Natural killer cell (primary cell): ENCODE data around the gene TAF6. TPM values are rescaled to one million over a fixed set of nuclear protein-coding genes. Genes with fewer than 3 reads are reported as not detected.
A peak's percentile ranks its signal among the peaks of the same experiment; 100 is the strongest.

ENCODE experiments used
- ATAC-seq, 3 donors: fragments of 150-1000 bp in 2 of 3; fragments of 200-7000 bp in 1 of 3; cut with Tn5 transposase; 1 replicate in 1 of 3; 2 replicates in 2 of 3; pipeline ENCODE4 v1.10.0; 2021; ENCODE audit warnings: mild to moderate bottlenecking in 2 of 3, moderate library complexity in 2 of 3
- DNase-seq, 2 donors: peaks; one replicate each; pipeline versions ENCODE4 v3.0.0 to v3.0.0-alpha.2; 2013 to 2021; ENCODE audit warnings: mixed read lengths in 1 of 2
- H3K27ac ChIP-seq: one replicate; pipeline ENCODE4 v1.5.1; 2013; ENCODE audit warnings: mild to moderate bottlenecking, low read length
- H3K27me3 ChIP-seq: one replicate; pipeline ENCODE4 v1.6.1; 2013; ENCODE audit warnings: low read length; ENCODE audit not compliant: control insufficient read depth, insufficient read depth
- H3K36me3 ChIP-seq: one replicate; pipeline ENCODE4 v1.6.1; 2013; ENCODE audit warnings: low read length; ENCODE audit not compliant: control insufficient read depth, insufficient read depth
- H3K4me1 ChIP-seq: one replicate; pipeline ENCODE4 v1.6.1; 2013; ENCODE audit warnings: low read length; ENCODE audit not compliant: control insufficient read depth, insufficient read depth
- H3K4me3 ChIP-seq: one replicate; pipeline ENCODE4 v1.5.1; 2013; ENCODE audit warnings: low read length
- H3K9me3 ChIP-seq: one replicate; pipeline ENCODE4 v1.6.1; 2013; ENCODE audit warnings: low read length; ENCODE audit not compliant: control insufficient read depth, insufficient read depth
- H3K27ac Mint-ChIP-seq, 2 donors: one replicate each; pipeline ENCODE4 v1.8.0; 2022; ENCODE audit warnings: mild to moderate bottlenecking in 2 of 2, mixed read lengths in 2 of 2, moderate library complexity in 1 of 2
- H3K27me3 Mint-ChIP-seq, 2 donors: one replicate each; pipeline ENCODE4 v1.8.0; 2022; ENCODE audit warnings: low read depth in 2 of 2, mixed read lengths in 2 of 2
- H3K36me3 Mint-ChIP-seq: one replicate; pipeline ENCODE4 v1.8.0; 2022; ENCODE audit warnings: mixed read lengths
- H3K4me1 Mint-ChIP-seq, 2 donors: one replicate each; pipeline ENCODE4 v1.8.0; 2022; ENCODE audit warnings: mixed read lengths in 2 of 2
- H3K4me3 Mint-ChIP-seq: one replicate; pipeline ENCODE4 v1.8.0; 2022; ENCODE audit warnings: mild to moderate bottlenecking, moderate library complexity, mixed read lengths
- H3K9me3 Mint-ChIP-seq, 2 donors: one replicate each; pipeline ENCODE4 v1.8.0; 2022; ENCODE audit warnings: mixed read lengths in 2 of 2
- WGBS: methylation state at CpG from one replicate; pipeline ENCODE4 v1.1.7; 2013; ENCODE audit warnings: missing lambda C conversion rate; ENCODE audit not compliant: insufficient coverage; 5-methylcytosine and 5-hydroxymethylcytosine counted together
- intact Hi-C: fragments of 100-400 bp; cut with micrococcal nuclease; formaldehyde crosslinking; loops from one replicate; pipeline ENCODE4 v1.14.2; 2022
- total RNA-seq, 4 donors: library from RNA; stranded (reverse); fragments of 120-200 nt in 1 of 4; gene quantifications; one replicate each; pipeline versions ENCODE4 v1.2.3 to v1.2.4, GENCODE V29; 2013 to 2022
- TF ChIP-seq, protein P1 (sequence below): fragments of 200-600 bp; IDR thresholded peaks from one replicate; pipeline ENCODE4 v1.8.0; 2022; ENCODE audit warnings: antibody characterized with exemption

Gene TAF6
- total RNA-seq, 3 donors from 2014 or later (not counting 1 experiment from before 2014, with no cell fraction given), result 42.2 to 56.8 (median 47.9) TPM

DNA sequence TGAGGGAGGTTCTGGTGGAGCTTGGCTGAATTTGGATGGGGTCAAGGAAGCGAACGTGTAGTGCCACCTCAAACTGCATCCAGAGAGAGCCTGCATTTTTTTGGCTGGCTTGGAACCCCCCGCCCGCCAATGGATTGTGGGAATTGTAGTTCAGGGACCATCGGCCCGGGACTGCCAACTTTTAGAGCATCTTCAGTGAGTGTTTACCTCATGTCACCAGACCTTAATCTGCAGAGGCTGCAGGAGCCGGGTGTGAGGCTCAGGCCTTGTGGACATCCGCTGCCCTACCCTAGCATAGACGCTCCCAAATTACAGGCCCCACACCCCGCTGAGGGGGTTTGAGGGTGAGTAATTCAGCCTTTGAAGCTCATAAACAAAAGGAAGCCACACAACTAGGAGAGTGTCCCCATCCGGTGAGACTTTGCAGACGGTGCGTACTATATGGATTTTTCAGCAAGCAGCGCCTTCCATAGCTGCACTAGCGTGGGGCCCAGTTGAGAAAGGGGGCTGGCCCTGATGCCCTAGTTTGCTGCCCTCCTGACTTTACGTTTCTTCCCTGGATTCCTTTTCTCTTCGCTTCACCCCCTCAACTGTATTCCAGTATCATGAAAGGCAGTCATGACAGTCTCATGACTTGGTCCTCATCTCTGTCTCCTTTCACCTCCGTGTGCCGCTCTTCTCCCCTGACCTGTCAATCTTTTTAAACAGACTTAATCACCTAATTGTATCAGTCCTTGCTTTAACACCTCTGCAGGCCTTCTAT lies 993 bp upstream of the TAF6 start:
- Histone ChIP-seq H3K4me1 (peaks cover 28% of the 10 kb centered on the region), H3K27ac (peak overlapping the region; percentile 89), H3K36me3 (no peaks in the 10 kb centered on the region), H3K4me3 (peak overlapping the region; percentile 73), H3K9me3 (no peaks in the 10 kb centered on the region), H3K27me3 (no peaks in the 10 kb centered on the region)
- Mint-ChIP-seq H3K9me3 (no peaks in the 10 kb centered on the region), H3K36me3 (no peaks in the 10 kb centered on the region), H3K27ac (peak overlapping the region; percentile 98), H3K4me3 (peak overlapping the region; percentile 97), H3K27me3 (no peaks in the 10 kb centered on the region), H3K4me1 (peaks cover 30 to 34% of the 10 kb centered on the region in 2 donors)
- peak; percentile 38 to 54 (median 41) for ATAC-seq
- intact Hi-C loops, result loop anchor here (1.0 to 5.0 kb wide), 3 partner anchors 7 to 38 kb away; partner anchors contain the start of genes AP4M1, MCM7 and ZNF3
- 30% methylated on average over 19 of the region's 19 CpGs for WGBS
- TF ChIP-seq, protein P1, sequence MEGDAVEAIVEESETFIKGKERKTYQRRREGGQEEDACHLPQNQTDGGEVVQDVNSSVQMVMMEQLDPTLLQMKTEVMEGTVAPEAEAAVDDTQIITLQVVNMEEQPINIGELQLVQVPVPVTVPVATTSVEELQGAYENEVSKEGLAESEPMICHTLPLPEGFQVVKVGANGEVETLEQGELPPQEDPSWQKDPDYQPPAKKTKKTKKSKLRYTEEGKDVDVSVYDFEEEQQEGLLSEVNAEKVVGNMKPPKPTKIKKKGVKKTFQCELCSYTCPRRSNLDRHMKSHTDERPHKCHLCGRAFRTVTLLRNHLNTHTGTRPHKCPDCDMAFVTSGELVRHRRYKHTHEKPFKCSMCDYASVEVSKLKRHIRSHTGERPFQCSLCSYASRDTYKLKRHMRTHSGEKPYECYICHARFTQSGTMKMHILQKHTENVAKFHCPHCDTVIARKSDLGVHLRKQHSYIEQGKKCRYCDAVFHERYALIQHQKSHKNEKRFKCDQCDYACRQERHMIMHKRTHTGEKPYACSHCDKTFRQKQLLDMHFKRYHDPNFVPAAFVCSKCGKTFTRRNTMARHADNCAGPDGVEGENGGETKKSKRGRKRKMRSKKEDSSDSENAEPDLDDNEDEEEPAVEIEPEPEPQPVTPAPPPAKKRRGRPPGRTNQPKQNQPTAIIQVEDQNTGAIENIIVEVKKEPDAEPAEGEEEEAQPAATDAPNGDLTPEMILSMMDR, result no peak
- DNase-seq, result peak in 1 of 2 donors; percentile 83

DNA sequence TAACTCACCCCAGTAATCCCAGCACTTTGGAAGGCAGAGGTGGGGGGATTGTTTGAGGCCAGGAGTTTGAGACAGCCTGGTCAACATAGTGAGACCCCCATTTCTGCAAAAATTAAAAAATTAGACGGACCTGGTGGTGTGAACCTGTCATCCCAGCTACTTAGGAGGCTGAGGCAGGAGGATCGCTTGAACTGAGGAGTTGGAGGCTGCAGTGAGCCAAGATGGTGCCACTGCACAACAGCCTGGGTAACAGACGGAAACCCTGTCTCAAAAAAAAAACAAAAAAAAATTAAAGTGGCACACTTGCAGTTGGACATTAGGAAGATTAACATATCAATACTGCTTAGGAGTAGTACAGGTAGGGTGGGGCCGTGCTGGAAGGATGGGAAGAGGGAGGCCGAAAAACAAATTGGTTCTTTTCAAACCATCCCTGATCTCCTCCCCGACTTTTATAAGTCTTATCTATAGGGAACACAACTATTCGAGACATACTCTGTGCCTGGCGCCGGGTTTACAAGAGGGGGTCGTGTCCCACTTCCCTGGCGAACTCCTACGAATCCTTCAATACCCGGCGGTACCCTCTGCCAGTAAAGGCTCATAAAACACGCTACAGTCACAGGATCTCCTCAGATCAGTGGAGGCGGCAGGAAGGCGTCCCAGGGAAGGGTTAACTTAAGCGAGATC lies 628 bp downstream of the TAF6 start:
- ATAC-seq, result no peak
- Mint-ChIP-seq H3K27me3 (no peaks in the 10 kb centered on the region), H3K4me3 (peak overlapping the region; percentile 97), H3K27ac (peak overlapping the region; percentile 98), H3K4me1 (peaks cover 23 to 25% of the 10 kb centered on the region in 2 donors), H3K36me3 (no peaks in the 10 kb centered on the region), H3K9me3 (no peaks in the 10 kb centered on the region)
- peak overlapping the region; percentile 89 for H3K27ac ChIP-seq
- H3K4me3 ChIP-seq, result peak overlapping the region; percentile 73
- H3K4me1 ChIP-seq, result peaks cover 22% of the 10 kb centered on the region
- no peaks in the 10 kb centered on the region for H3K36me3 ChIP-seq
- H3K9me3 ChIP-seq, result no peaks in the 10 kb centered on the region
- H3K27me3 ChIP-seq, result no peaks in the 10 kb centered on the region
- TF ChIP-seq, protein P1, result no peak
- no peak for DNase-seq
- 26% methylated on average over 18 of the region's 18 CpGs for WGBS
- intact Hi-C loops, result loop anchor here (1.0 to 5.0 kb wide), 3 partner anchors 9 to 36 kb away; partner anchors contain the start of genes AP4M1, MCM7 and ZNF3

DNA sequence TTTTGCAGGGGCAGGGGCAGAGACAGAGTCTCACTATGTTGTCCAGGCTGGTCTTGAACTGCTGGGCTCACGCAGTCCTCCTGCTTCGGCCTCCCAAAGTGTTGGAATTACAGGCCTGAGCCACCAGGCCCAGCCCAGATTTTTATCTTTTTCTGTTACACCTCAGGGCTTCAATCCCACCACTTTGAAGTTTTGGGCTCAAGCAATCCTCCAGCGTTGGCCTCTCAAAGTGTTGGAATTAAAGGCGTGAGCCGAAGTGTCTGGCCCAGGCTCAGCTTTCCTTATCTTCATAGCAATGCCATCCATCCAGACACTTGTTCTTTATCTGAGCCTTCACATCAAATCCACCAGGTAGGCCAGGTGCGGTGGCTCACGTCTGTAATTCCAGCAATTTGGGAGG lies 4.1 kb downstream of the TAF6 start:
- DNase-seq, result no peak
- Mint-ChIP-seq H3K36me3 (no peaks in the 10 kb centered on the region), H3K4me1 (peaks cover 15 to 17% of the 10 kb centered on the region in 2 donors), H3K9me3 (no peaks in the 10 kb centered on the region), H3K27me3 (no peaks in the 10 kb centered on the region), H3K27ac (no peak overlapping the region), H3K4me3 (no peak overlapping the region)
- no peak for ATAC-seq
- Histone ChIP-seq H3K9me3 (no peaks in the 10 kb centered on the region), H3K4me3 (no peak overlapping the region), H3K4me1 (peaks cover 14% of the 10 kb centered on the region), H3K27ac (no peak overlapping the region), H3K27me3 (no peaks in the 10 kb centered on the region), H3K36me3 (peaks cover 22% of the 10 kb centered on the region)
- TF ChIP-seq, protein P1, result no peak
- intact Hi-C loops, result loop anchor here (5.0 kb wide), 1 partner anchor 33 kb away; the partner anchor contains the start of gene ZNF3
- 95% methylated on average over 7 of the region's 7 CpGs for WGBS
